Nephron (organoid): ENCODE measurements around the gene BICC1.

Experiments used
- H3K27ac Mint-ChIP-seq, 3 experiments: 2 replicates each; pipeline ENCODE4 v1.8.0; 2020; ENCODE audit warnings: mixed read lengths in 3 of 3, mild to moderate bottlenecking in 2 of 3, moderate library complexity in 1 of 3
- H3K27me3 Mint-ChIP-seq: 2 replicates; pipeline ENCODE4 v1.8.0; 2021; ENCODE audit warnings: low read depth, mild to moderate bottlenecking, moderate library complexity, mixed read lengths
- H3K36me3 Mint-ChIP-seq: 2 replicates; pipeline ENCODE4 v1.8.0; 2020; ENCODE audit warnings: low read depth, mixed read lengths
- H3K4me1 Mint-ChIP-seq: 2 replicates; pipeline ENCODE4 v1.8.0; 2020; ENCODE audit warnings: mixed read lengths
- H3K4me3 Mint-ChIP-seq, 3 experiments: 2 replicates each; pipeline ENCODE4 v1.8.0; 2020; ENCODE audit warnings: mild to moderate bottlenecking in 3 of 3, mixed read lengths in 3 of 3, moderate library complexity in 2 of 3
- H3K9me3 Mint-ChIP-seq: 2 replicates; pipeline ENCODE4 v1.8.0; 2020; ENCODE audit warnings: mixed read lengths
- CTCF ChIP-seq, 3 experiments: fragments of 200-600 bp; sonication (generic); IDR thresholded peaks; one replicate each; pipeline ENCODE4 v1.5.0; 2021; ENCODE audit warnings: antibody characterized with exemption in 3 of 3; ENCODE audit not compliant: unreplicated experiment in 3 of 3

BICC1 gene

GRCh38 chr10:58475322-58476277 is 37.1 kb upstream of the BICC1 start:
- no peak for TF ChIP-seq CTCF (IDR thresholded peaks at IDR 0.05; ENCODE audit: unreplicated experiment in 3 of 3)
- Mint-ChIP-seq H3K27ac (peak overlapping the region; percentile 85 to 86 (median 86)), H3K36me3 (no peaks in the 10 kb centered on the region), H3K4me1 (peaks cover 20% of the 10 kb centered on the region), H3K4me3 (peak overlapping the region in 1 of 3 experiments; percentile 12), H3K9me3 (no peaks in the 10 kb centered on the region), H3K27me3 (no peaks in the 10 kb centered on the region)

GRCh38 chr10:58477122-58477521 is 35.5 kb upstream of the BICC1 start:
- Mint-ChIP-seq H3K4me3 (peak overlapping the region in 1 of 3 experiments; percentile 13), H3K4me1 (peaks cover 20% of the 10 kb centered on the region), H3K27ac (peak overlapping the region; percentile 72 to 87 (median 86)), H3K36me3 (no peaks in the 10 kb centered on the region), H3K27me3 (no peaks in the 10 kb centered on the region), H3K9me3 (no peaks in the 10 kb centered on the region)
- no peak for TF ChIP-seq CTCF (IDR thresholded peaks at IDR 0.05; ENCODE audit: unreplicated experiment in 3 of 3)

- H3K36me3 Mint-ChIP-seq = no peaks in the 10 kb centered on the region
Observed at GRCh38 chr10:58477902-58478301, 34.8 kb upstream of the BICC1 start.

GRCh38 chr10:58479045-58479444 is 33.6 kb upstream of the BICC1 start:
- Mint-ChIP-seq H3K9me3 (no peaks in the 10 kb centered on the region), H3K27me3 (no peaks in the 10 kb centered on the region), H3K4me3 (no peak overlapping the region), H3K27ac (no peak overlapping the region), H3K36me3 (no peaks in the 10 kb centered on the region), H3K4me1 (peaks cover 20% of the 10 kb centered on the region)
- no peak for TF ChIP-seq CTCF (IDR thresholded peaks at IDR 0.05; ENCODE audit: unreplicated experiment in 3 of 3)

More at GRCh38 chr10:58477902-58478301, 34.8 kb upstream of the BICC1 start:
- Mint-ChIP-seq H3K27me3 (no peaks in the 10 kb centered on the region), H3K9me3 (no peaks in the 10 kb centered on the region), H3K4me3 (no peak overlapping the region), H3K4me1 (peaks cover 20% of the 10 kb centered on the region), H3K27ac (peak overlapping the region in 2 of 3 experiments; percentile 43 to 57)
- no peak for TF ChIP-seq CTCF (IDR thresholded peaks at IDR 0.05; ENCODE audit: unreplicated experiment in 3 of 3)

GRCh38 chr10:58480321-58480720 is 32.4 kb upstream of the BICC1 start:
- H3K27me3 Mint-ChIP-seq = no peaks in the 10 kb centered on the region
- H3K36me3 Mint-ChIP-seq = no peaks in the 10 kb centered on the region
- no peak overlapping the region for H3K27ac Mint-ChIP-seq
- TF ChIP-seq CTCF (IDR thresholded peaks at IDR 0.05; ENCODE audit: unreplicated experiment in 3 of 3) = no peak
- no peaks in the 10 kb centered on the region for H3K9me3 Mint-ChIP-seq
- H3K4me3 Mint-ChIP-seq = no peak overlapping the region
- peaks cover 22% of the 10 kb centered on the region for H3K4me1 Mint-ChIP-seq
